HEK293T (cell line): Measurements from ENCODE around the gene ZNF324B.
A peak's percentile ranks its signal among the peaks of the same experiment; 100 is the strongest.

Source experiments
- CTCF ChIA-PET: fragments of 350-600 bp; formaldehyde crosslinking; extraction: SDS; loops from one replicate; lab custom pipeline; 2021; ENCODE audit warnings: antibody characterized with exemption, inconsistent platforms; lab: Yijun Ruan, JAX
- POLR2A ChIA-PET: fragments of 350-600 bp; formaldehyde crosslinking; extraction: SDS; loops from one replicate; lab custom pipeline; 2020; ENCODE audit warnings: antibody characterized with exemption, inconsistent platforms; lab: Yijun Ruan, JAX
- DNase-seq: peaks from one replicate; pipeline ENCODE4 v3.0.0; 2012; ENCODE audit warnings: mixed read lengths; ENCODE audit errors: extremely low spot score
- ARNT ChIP-seq: fragments of 450-650 bp; IDR thresholded peaks from 2 replicates; pipeline ENCODE4 v1.6.1; 2017; ENCODE audit warnings: mild to moderate bottlenecking
- BHLHE40 ChIP-seq: fragments of 450-650 bp; IDR thresholded peaks from 2 replicates; pipeline ENCODE4 v1.6.1; 2016; ENCODE audit warnings: mild to moderate bottlenecking, moderate library complexity, borderline replicate concordance
- CTBP1 ChIP-seq: fragments of 450-650 bp; IDR thresholded peaks from 2 replicates; pipeline ENCODE4 v1.6.1; 2016; ENCODE audit warnings: borderline replicate concordance
- ELF4 ChIP-seq: fragments of 450-650 bp; IDR thresholded peaks from 2 replicates; pipeline ENCODE4 v1.6.1; 2017; ENCODE audit warnings: antibody characterized with exemption
- FOXA1 ChIP-seq: fragments of 450-650 bp; IDR thresholded peaks from 2 replicates; pipeline ENCODE4 v1.6.1; 2016; ENCODE audit warnings: mild to moderate bottlenecking
- FOXK2 ChIP-seq: fragments of 450-650 bp; IDR thresholded peaks from 2 replicates; pipeline ENCODE4 v1.6.1; 2016; ENCODE audit warnings: mild to moderate bottlenecking
- FOXM1 ChIP-seq: fragments of 450-650 bp; IDR thresholded peaks from 2 replicates; pipeline ENCODE4 v1.6.1; 2017; ENCODE audit warnings: mild to moderate bottlenecking, borderline replicate concordance
- HDGF ChIP-seq: fragments of 450-650 bp; IDR thresholded peaks from 2 replicates; pipeline ENCODE4 v1.6.1; 2017; ENCODE audit warnings: antibody characterized with exemption, borderline replicate concordance
- L3MBTL2 ChIP-seq: fragments of 450-650 bp; conservative IDR thresholded peaks from 2 replicates; pipeline ENCODE4 v1.6.1; 2016; ENCODE audit warnings: mild to moderate bottlenecking
- LEF1 ChIP-seq: fragments of 450-650 bp; IDR thresholded peaks from 2 replicates; pipeline ENCODE4 v1.6.1; 2017; ENCODE audit warnings: mild to moderate bottlenecking, borderline replicate concordance
- NFRKB ChIP-seq: fragments of 450-650 bp; IDR thresholded peaks from 2 replicates; pipeline ENCODE4 v1.6.1; 2016; ENCODE audit warnings: mild to moderate bottlenecking, moderate library complexity
- SP1 ChIP-seq: fragments of 450-650 bp; IDR thresholded peaks from 2 replicates; pipeline ENCODE4 v1.6.1; 2017
- SUZ12 ChIP-seq: fragments of 450-650 bp; IDR thresholded peaks from 2 replicates; pipeline ENCODE4 v1.6.1; 2016; ENCODE audit warnings: mild to moderate bottlenecking
- TARDBP ChIP-seq: fragments of 450-650 bp; IDR thresholded peaks from 2 replicates; pipeline ENCODE4 v1.6.1; 2016
- ZNF384 ChIP-seq: fragments of 450-650 bp; IDR thresholded peaks from 2 replicates; pipeline ENCODE4 v1.6.1; 2016
- TF ChIP-seq, protein P1 (sequence below): fragments of 450-650 bp; IDR thresholded peaks from 2 replicates; pipeline ENCODE4 v1.6.1; 2016

ZNF324B gene

DNA sequence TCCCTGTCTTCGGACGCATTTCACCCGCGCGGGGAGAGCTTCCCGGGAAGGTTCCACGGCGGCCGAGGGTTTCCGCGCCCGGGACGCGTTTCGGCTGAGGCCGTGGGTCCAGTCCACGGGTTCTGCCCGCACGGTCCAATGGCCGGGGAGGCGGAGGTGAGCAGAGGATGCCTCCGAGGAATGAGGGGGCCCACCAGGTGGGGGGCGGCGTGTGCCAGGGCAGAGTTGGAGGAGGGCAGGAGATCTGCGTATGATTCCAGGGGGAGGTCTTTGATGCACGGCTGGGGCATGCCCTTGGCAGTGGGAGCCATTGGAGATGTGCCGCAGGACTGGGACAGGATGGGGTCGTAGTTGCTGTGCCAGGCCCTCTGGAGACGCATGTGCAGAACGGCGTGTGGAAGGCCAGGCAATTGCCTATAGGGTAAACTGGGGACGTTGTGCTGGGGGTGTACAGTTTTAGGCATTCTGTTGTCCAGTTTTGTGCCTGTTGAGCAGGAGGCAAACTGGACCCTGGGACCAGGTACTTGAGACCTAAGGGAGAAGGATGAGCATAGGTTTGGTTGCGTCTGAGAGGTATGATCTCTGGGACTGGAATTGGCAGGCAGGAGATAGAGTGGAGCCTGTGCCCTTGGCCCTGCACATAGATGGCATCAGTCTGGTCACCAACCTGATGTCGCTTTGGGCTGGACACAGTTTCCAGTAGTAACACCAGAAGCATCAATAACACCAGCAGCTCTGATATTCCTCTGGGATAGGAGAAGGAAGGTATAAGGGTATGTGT, 42.2 kb upstream of the ZNF324B start:
- no peak for DNase-seq
- ChIA-PET POLR2A (interaction anchor here (0.6 to 2.6 kb wide), 15 partner anchors 8 to 130 kb away, joined by 3 to 17 read pairs (median 3); partner anchors contain the start of genes RPS5, ZBTB45, ZNF324B and ZNF497), CTCF (no interaction called here)
- TF ChIP-seq ARNT, result no peak
- TF ChIP-seq SUZ12, result no peak
- TF ChIP-seq LEF1, result no peak
- no peak for TF ChIP-seq FOXK2
- no peak for TF ChIP-seq BHLHE40
- no peak for TF ChIP-seq FOXM1
- TF ChIP-seq HDGF, result no peak
- TF ChIP-seq SP1, result no peak
- no peak for TF ChIP-seq L3MBTL2
- TF ChIP-seq, protein P1, sequence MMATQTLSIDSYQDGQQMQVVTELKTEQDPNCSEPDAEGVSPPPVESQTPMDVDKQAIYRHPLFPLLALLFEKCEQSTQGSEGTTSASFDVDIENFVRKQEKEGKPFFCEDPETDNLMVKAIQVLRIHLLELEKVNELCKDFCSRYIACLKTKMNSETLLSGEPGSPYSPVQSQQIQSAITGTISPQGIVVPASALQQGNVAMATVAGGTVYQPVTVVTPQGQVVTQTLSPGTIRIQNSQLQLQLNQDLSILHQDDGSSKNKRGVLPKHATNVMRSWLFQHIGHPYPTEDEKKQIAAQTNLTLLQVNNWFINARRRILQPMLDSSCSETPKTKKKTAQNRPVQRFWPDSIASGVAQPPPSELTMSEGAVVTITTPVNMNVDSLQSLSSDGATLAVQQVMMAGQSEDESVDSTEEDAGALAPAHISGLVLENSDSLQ, result no peak
- TF ChIP-seq CTBP1, result no peak
- TF ChIP-seq TARDBP, result no peak
- TF ChIP-seq NFRKB, result no peak
- no peak for TF ChIP-seq ELF4
- TF ChIP-seq FOXA1, result no peak
- TF ChIP-seq ZNF384, result no peak

DNA sequence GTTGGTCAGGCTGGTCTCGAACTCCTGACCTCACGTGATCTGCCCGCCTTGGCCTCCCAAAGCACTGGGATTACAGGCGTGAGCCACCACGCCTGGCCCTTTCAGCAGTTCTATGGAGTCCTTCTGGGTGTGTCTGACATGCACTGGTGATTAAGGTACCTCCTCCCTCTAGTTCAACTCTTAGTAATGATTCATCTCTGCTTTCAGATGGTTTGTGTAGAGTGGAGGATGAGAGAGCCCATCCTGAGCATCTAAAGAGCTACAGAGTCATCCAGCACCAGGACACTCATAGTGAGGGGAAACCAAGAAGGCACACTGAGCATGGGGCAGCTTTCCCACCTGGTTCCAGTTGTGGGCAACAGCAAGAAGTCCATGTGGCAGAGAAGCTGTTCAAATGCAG, 34.8 kb upstream of the ZNF324B start:
- TF ChIP-seq ARNT (no peak), CTBP1 (no peak), LEF1 (no peak), NFRKB (no peak), HDGF (no peak), FOXM1 (no peak), SP1 (no peak), ELF4 (no peak), BHLHE40 (no peak), ZNF384 (no peak), SUZ12 (no peak), L3MBTL2 (no peak), FOXA1 (no peak), FOXK2 (no peak), TARDBP (no peak)
- TF ChIP-seq, protein P1, result no peak
- DNase-seq, result no peak
- CTCF ChIA-PET, result no interaction called here
- POLR2A ChIA-PET, result no interaction called here

DNA sequence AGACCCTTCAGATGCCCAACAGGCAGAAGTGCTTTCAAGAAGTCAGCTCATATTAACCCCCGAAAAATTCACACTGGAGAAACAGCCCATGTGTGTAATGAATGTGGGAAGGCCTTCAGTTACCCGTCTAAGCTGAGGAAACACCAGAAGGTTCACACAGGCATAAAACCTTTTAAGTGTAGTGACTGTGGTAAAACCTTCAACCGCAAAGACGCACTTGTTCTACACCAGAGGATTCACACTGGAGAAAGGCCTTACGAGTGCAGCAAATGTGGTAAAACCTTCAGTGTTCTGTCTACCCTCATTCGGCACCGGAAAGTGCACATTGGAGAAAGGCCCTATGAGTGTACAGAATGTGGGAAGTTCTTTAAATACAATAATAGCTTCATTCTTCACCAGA, 34.4 kb upstream of the ZNF324B start:
- ChIA-PET POLR2A (interaction anchor here (1.5 kb wide), 1 partner anchor 9 kb away, joined by 6 read pairs; the partner anchor contains the start of gene ZNF584), CTCF (no interaction called here)
- DNase-seq, result no peak
- no peak for TF ChIP-seq ELF4
- TF ChIP-seq LEF1, result no peak
- TF ChIP-seq L3MBTL2, result no peak
- no peak for TF ChIP-seq ARNT
- no peak for TF ChIP-seq HDGF

DNA sequence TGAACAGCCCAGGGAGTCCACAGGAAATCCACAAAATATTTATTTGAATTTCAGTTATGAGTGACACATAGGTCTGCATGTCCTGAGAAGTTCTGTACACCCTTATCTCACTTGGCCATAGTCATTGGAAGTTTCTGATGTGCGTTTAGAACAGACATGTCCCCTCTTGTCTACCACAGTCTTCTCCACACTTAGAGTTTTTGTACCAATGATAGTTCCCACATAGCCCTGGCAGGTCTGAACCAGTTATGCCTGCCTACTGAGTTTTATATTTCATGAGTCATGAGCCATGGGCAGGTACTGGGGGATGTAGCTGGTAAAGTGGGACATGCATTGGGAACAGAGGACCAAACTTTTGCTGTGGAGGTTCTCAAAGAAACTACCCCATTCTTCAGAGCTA, 22.8 kb upstream of the ZNF324B start:
- POLR2A ChIA-PET, result no interaction called here
- CTCF ChIA-PET, result no interaction called here

DNA sequence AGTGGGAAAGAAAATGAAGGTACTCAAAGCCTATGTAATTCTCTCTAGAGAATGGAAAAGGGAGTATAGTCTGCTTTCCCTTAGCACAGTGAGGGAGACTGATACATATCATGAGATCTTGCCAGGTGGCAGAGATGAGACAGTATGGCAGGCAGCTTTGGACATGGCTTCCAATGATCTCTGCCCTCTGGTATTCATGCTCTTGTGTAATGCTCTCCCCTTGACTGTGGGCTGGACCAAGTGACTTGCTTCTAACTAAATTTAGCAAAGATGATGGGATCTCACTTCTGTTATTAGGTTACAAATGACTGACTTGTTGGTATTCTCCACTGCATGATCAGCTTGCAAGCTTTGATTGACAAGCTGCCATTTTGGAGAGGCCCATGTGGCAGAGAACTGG, 21.7 kb upstream of the ZNF324B start:
- TF ChIP-seq TARDBP, result no peak
- TF ChIP-seq, protein P1, result peak; percentile 19; the same call in 1 of the 2 replicates
- ChIA-PET CTCF (no interaction called here), POLR2A (interaction anchor here (0.6 kb wide), 1 partner anchor 13 kb away, joined by 3 read pairs; no protein-coding TSS in a partner anchor)
- DNase-seq, result no peak

More for the DNA sequence above, 22.8 kb upstream of the ZNF324B start:
- no peak for DNase-seq
- no peak for TF ChIP-seq L3MBTL2
- no peak for TF ChIP-seq TARDBP
- TF ChIP-seq FOXK2, result no peak
- no peak for TF ChIP-seq CTBP1
- TF ChIP-seq HDGF, result no peak
- TF ChIP-seq SUZ12, result no peak
- no peak for TF ChIP-seq ZNF384
- no peak for TF ChIP-seq FOXA1
- no peak for TF ChIP-seq ELF4
- no peak for TF ChIP-seq NFRKB
- TF ChIP-seq BHLHE40, result no peak
- TF ChIP-seq, protein P1, result no peak
- no peak for TF ChIP-seq FOXM1
- TF ChIP-seq LEF1, result no peak
- TF ChIP-seq SP1, result no peak
- TF ChIP-seq ARNT, result no peak
